Gastrocnemius medialis (tissue), 4 donors: ENCODE measurements around the gene GGT6. TPM values are rescaled to one million over a fixed set of nuclear protein-coding genes. Genes with fewer than 3 reads are reported as not detected.
"Not testable (repeated sequence)": the region's sequence is repeated elsewhere in the genome, so short reads cannot be mapped to it uniquely, and the experiment has no call there.

Source experiments
- ATAC-seq, 2 donors: fragments of 150-250 bp; one replicate each; pipeline ENCODE4 v1.9.1; 2016
- DNase-seq, 2 donors: peaks; one replicate each; pipeline ENCODE4 v3.0.0-alpha.2; 2019
- H3K27ac ChIP-seq, 4 donors: fragments of 200-600 bp; sonication (generic); 1 replicate in 1 of 4; 2 replicates in 3 of 4; pipeline ENCODE4 v1.5.1; 2016 to 2018; ENCODE audit warnings: mild to moderate bottlenecking in 2 of 4, moderate library complexity in 1 of 4
- H3K27me3 ChIP-seq, 3 donors: fragments of 200-600 bp; sonication (generic) in 2 of 3; 1 replicate in 1 of 3; 2 replicates in 2 of 3; pipeline versions ENCODE4 v1.5.1 to v1.6.0; 2016 to 2019; ENCODE audit warnings: mild to moderate bottlenecking in 1 of 3, moderate library complexity in 1 of 3
- H3K36me3 ChIP-seq, 2 donors: fragments of 200-600 bp; sonication (generic) in 1 of 2; one replicate each; pipeline ENCODE4 v1.5.1; 2017 to 2018
- H3K4me1 ChIP-seq, 2 donors: fragments of 200-600 bp; sonication (generic) in 1 of 2; one replicate each; pipeline ENCODE4 v1.5.1; 2016 to 2017; ENCODE audit warnings: mild to moderate bottlenecking in 2 of 2
- H3K4me3 ChIP-seq, 4 donors: fragments of 200-600 bp; sonication (generic) in 3 of 4; 1 replicate in 1 of 4; 2 replicates in 3 of 4; pipeline ENCODE4 v1.5.1; 2016 to 2019; ENCODE audit warnings: mild to moderate bottlenecking in 2 of 4
- H3K9me3 ChIP-seq, 3 donors: fragments of 200-600 bp; sonication (generic) in 2 of 3; 1 replicate in 1 of 3; 2 replicates in 2 of 3; pipeline ENCODE4 v1.5.1; 2016 to 2019
- POLR2A ChIP-seq, 2 donors: fragments of 450-650 bp; IDR thresholded peaks; one replicate each; pipeline ENCODE4 v1.6.1; 2017; ENCODE audit warnings: antibody characterized with exemption in 2 of 2, mild to moderate bottlenecking in 2 of 2, moderate library complexity in 2 of 2
- in situ Hi-C, 4 donors: fragments of 200-750 bp; cut with MboI; loops; one replicate each; pipeline versions ENCODE4 v1.15.0 to v1.8.0; 2017; ENCODE audit warnings: low sequenced_read_pairs in 4 of 4
- intact Hi-C: fragments of 100-400 bp; cut with DNase I; formaldehyde crosslinking; loops from one replicate; pipeline ENCODE4 v1.15.1; 2023; ENCODE audit warnings: low total_unique reads
- total RNA-seq, 4 donors: library from RNA; depleted of rRNA; stranded (reverse); fragments of >200 nt; gene quantifications; one replicate each; pipeline versions ENCODE4 v1.1.0 to v1.2.3, GENCODE V29; 2016
- TF ChIP-seq, protein P1 (sequence below), 5 experiments: fragments of 450-650 bp in 3 of 5; fragments of 200-600 bp in 2 of 5; sonication (generic) in 2 of 5; IDR thresholded peaks in 4 of 5; conservative IDR thresholded peaks in 1 of 5; 1 replicate in 4 of 5; 2 replicates in 1 of 5; pipeline ENCODE4 v1.5.1; 2016 to 2019; ENCODE audit warnings: antibody characterized with exemption in 5 of 5, mild to moderate bottlenecking in 3 of 5, moderate library complexity in 3 of 5

Gene GGT6
- total RNA-seq, 4 donors from 2014 or later: 0.63 TPM; not detected in 3

- Histone ChIP-seq H3K9me3 (no peaks in the 10 kb centered on the region), H3K4me1 (peaks cover 25 to 32% of the 10 kb centered on the region in 2 donors), H3K27me3 (no peaks in the 10 kb centered on the region), H3K36me3 (peaks cover 0 to 3% of the 10 kb centered on the region in 2 donors), H3K4me3 (no peak overlapping the region), H3K27ac (no peak overlapping the region)
- intact Hi-C loops: loop anchor here (5.0 kb wide), 1 partner anchor 37 kb away; no protein-coding TSS in a partner anchor
- DNase-seq (no peak), ATAC-seq (no peak)
- TF ChIP-seq POLR2A (IDR thresholded peaks at IDR 0.05): no peak
- TF ChIP-seq, protein P1, sequence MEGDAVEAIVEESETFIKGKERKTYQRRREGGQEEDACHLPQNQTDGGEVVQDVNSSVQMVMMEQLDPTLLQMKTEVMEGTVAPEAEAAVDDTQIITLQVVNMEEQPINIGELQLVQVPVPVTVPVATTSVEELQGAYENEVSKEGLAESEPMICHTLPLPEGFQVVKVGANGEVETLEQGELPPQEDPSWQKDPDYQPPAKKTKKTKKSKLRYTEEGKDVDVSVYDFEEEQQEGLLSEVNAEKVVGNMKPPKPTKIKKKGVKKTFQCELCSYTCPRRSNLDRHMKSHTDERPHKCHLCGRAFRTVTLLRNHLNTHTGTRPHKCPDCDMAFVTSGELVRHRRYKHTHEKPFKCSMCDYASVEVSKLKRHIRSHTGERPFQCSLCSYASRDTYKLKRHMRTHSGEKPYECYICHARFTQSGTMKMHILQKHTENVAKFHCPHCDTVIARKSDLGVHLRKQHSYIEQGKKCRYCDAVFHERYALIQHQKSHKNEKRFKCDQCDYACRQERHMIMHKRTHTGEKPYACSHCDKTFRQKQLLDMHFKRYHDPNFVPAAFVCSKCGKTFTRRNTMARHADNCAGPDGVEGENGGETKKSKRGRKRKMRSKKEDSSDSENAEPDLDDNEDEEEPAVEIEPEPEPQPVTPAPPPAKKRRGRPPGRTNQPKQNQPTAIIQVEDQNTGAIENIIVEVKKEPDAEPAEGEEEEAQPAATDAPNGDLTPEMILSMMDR (IDR thresholded peaks at IDR 0.05 in 4 of 5, conservative IDR thresholded peaks at IDR 0.05 in 1 of 5): no peak
- in situ Hi-C loops: no loop called here
These were observed 19.9 kb upstream of the GGT6 start for GRCh38 chr17:4580291-4580690.

- Histone ChIP-seq H3K27me3 (no peaks in the 10 kb centered on the region), H3K27ac (no peak overlapping the region), H3K4me1 (peaks cover 30 to 38% of the 10 kb centered on the region in 2 donors), H3K36me3 (no peaks in the 10 kb centered on the region), H3K9me3 (no peaks in the 10 kb centered on the region), H3K4me3 (no peak overlapping the region)
- TF ChIP-seq, protein P1 (IDR thresholded peaks at IDR 0.05 in 4 of 5, conservative IDR thresholded peaks at IDR 0.05 in 1 of 5): no peak
- TF ChIP-seq POLR2A (IDR thresholded peaks at IDR 0.05): no peak
- in situ Hi-C loops (no loop called here), intact Hi-C loops (loop anchor here (5.0 to 10.0 kb wide), 2 partner anchors 38 to 215 kb away; partner anchors contain the start of gene PSMB6)
- no peak for DNase-seq
- ATAC-seq: no peak
These were observed 19.3 kb upstream of the GGT6 start for GRCh38 chr17:4579678-4580077.

- H3K36me3 ChIP-seq, H3K4me3 ChIP-seq, DNase-seq, in situ Hi-C loops, H3K27me3 ChIP-seq, H3K27ac ChIP-seq, H3K9me3 ChIP-seq, ATAC-seq: not testable (repeated sequence)
- H3K4me1 ChIP-seq: peaks cover 40 to 47% of the 10 kb centered on the region in 2 donors
- intact Hi-C loops: loop anchor here (10.0 kb wide), 1 partner anchor 216 kb away; the partner anchor contains the start of gene PSMB6
These were observed 18.0 kb upstream of the GGT6 start for GRCh38 chr17:4578349-4578748.

DNA sequence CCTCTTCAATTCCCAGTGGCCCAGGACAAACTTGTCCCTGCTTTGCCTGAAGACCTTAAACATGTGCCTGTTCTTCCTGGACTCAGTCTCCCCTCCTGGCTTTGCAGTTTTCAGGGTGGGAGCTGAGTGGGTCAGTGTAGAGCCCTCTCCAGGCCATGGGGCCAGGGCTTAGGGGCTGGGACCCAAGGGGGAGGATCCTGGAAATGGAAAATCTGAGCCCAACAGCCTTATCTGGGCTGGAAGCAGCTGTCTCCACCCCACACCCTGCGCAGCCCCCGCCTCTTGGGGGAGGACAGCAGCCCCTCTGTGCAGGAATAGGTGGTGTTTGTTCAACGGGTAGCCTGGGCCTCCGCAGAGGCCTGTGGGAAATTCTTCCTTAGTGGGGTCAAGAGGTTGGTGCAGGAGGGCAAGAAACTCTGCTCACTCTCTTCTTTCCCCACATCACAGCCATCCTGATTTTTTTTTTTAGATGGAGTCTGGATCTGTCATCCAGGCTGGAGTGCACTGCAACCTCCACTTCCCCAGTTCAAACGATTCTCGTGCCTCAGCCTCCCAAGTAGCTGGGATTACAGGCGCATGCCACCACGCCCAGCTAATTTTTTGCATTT, 17.1 kb upstream of the GGT6 start:
- Histone ChIP-seq H3K4me3 (no peak overlapping the region), H3K4me1 (peaks cover 36 to 42% of the 10 kb centered on the region in 2 donors), H3K27ac (peak overlapping the region in 3 of 4 donors; percentile 78 to 84 (median 81)), H3K27me3 (no peaks in the 10 kb centered on the region), H3K9me3 (no peaks in the 10 kb centered on the region), H3K36me3 (no peaks in the 10 kb centered on the region)
- intact Hi-C loops (loop anchor here (10.0 kb wide), 1 partner anchor 217 kb away; the partner anchor contains the start of gene PSMB6), in situ Hi-C loops (no loop called here)
- DNase-seq (no peak), ATAC-seq (no peak)
- TF ChIP-seq POLR2A (IDR thresholded peaks at IDR 0.05): no peak
- TF ChIP-seq, protein P1 (IDR thresholded peaks at IDR 0.05 in 4 of 5, conservative IDR thresholded peaks at IDR 0.05 in 1 of 5): no peak

DNA sequence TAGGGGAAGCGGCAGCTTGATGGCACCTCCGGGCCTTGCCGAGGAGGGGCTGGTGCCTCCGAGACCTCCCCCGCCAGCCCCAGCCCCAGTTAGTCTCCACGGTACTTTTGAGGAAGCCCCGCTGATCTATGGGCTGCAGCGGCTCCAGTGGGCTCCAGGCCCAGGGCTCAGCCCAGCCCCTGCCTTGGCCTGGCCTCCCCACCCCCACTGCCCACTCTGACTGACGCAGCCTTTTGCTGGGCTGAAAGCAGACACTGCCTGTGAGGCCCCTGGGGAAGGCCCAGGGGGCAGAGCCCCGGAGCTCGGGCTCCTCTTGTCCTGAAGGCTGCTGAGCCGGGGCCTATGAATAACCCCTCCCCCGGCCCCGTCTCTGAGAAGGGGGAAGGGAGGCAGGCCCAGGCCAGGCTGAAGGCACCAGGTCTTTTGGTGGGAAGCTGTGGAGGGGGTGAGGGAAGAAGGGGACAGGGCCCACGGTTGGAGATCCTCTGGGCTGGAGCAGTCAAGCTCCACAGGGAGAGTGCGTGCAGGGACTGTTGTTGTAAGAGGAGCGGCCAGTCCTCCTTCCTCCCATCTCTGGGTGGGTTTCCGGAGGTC, 16.4 kb upstream of the GGT6 start:
- intact Hi-C loops: loop anchor here (10.0 kb wide), 1 partner anchor 218 kb away; the partner anchor contains the start of gene PSMB6
- H3K4me1 ChIP-seq: peaks cover 36 to 42% of the 10 kb centered on the region in 2 donors
- peak overlapping the region; percentile 78 to 84 (median 82) for H3K27ac ChIP-seq
- no peaks in the 10 kb centered on the region for H3K9me3 ChIP-seq
- no peak overlapping the region for H3K4me3 ChIP-seq
- no peaks in the 10 kb centered on the region for H3K36me3 ChIP-seq
- DNase-seq: no peak
- H3K27me3 ChIP-seq: no peaks in the 10 kb centered on the region
- in situ Hi-C loops: no loop called here
- TF ChIP-seq POLR2A (IDR thresholded peaks at IDR 0.05): peak in 1 of 2 donors; percentile 28
- TF ChIP-seq, protein P1 (IDR thresholded peaks at IDR 0.05 in 4 of 5, conservative IDR thresholded peaks at IDR 0.05 in 1 of 5): no peak
- peak in 1 of 2 donors; percentile 10 for ATAC-seq
